GM19463 (cell line): ENCODE results near the gene DNAJB11.

Experiments used
- ATAC-seq: cut with Tn5 transposase; IDR thresholded peaks from one replicate; pipeline ENCODE4 v1.9.1; 2021; ENCODE audit warnings: mild to moderate bottlenecking, moderate library complexity; ENCODE audit not compliant: unreplicated experiment

The DNAJB11 gene

DNA sequence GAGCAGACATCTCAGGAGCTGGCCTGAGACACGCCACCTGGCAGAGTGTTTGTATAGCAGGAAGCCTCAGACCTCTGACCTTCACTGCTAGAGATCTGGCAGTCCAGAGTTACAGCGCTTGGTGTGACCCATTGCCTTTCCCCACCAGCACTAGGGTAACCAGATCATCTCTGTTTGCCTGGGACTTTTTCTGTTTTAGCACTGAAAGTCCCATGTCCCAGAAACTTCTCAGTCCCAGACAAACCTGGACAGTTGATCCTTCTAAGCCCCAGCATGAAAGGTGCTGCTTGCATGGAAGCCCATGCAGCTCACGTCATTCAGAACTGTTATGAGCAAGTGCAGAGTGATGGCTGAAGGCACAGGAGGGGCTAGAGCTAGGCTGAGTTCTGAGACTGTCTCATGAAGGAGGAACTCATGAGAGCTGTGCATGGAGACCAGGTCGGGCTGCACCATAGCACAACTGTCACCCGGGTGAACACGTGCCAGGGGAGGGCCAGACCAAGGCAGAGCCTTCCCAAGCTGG is 24.1 kb downstream of the DNAJB11 start:
- ATAC-seq, result no peak

- no peak for ATAC-seq
Observed at GRCh38 chr3:186596568-186597287, 26.2 kb downstream of the DNAJB11 start.

DNA sequence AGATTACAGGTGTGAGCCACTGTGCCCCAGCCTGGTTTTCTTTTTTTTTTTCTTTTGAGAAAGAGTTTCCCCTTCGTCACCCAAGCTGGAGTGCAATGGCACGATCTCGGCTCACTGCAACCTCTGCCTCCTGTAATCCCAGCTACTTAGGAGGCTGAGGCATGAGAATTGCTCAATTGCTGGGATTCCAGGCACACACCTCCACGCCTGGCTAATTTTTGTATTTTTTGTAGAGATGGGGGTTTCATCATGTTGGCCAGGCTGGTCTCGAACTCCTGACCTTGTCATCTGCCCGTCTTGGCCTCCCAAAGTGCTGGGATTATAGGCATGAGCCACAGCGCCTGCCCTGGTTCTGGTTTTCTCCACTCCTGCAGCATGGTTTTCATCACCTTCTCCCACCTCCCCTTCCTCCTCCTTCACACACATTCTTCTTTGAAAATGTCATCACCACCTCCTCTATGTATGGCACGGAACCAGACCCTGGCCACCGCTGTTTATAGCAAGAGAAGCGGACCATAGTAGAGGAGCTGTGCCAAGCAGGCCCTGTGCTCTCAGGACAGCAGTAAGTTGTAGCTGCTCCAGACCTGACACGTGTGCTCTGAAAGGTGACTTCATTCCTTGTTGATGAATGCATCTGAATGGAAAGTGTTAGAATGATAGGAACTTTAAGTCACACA is 27.7 kb downstream of the DNAJB11 start:
- ATAC-seq, result no peak

DNA sequence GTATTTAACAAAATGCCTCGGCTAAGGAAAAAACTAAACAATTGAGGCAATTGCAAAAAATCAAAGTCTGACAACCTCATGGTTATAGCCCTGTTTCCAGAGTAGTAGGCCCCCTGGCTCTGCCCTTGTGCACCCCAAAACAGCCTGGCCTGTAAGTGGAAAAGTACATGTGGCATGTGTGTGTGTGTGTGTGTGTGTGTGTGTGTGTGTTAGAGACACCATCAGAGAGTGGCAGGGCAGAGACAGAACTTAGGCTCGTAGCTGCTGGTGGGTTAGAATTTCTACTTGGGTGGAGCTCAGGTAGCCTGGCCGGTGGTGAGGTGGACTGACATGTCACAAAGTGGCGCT is 28.2 kb downstream of the DNAJB11 start:
- no peak for ATAC-seq

GRCh38 chr3:186599142-186599784 is 28.7 kb downstream of the DNAJB11 start:
- ATAC-seq, result no peak

DNA sequence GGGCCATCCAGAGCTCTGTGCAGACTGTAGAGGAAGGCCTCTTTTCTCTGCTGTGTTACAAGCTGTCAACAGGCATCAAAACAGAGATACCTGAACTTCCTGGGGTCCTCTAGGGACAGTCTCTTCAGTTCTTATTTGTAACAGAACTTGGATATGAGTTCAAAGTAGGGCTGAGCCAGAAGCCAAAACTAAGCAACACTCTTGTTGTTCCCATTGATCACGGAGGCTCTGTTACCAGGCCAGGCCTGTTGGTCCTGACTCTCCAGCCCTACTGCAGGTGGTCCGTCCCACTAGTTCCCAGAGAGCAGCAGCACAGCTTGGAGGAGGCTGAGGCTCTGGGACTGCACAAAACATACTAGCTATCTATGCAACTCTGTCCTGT is 29.3 kb downstream of the DNAJB11 start:
- ATAC-seq, result no peak

DNA sequence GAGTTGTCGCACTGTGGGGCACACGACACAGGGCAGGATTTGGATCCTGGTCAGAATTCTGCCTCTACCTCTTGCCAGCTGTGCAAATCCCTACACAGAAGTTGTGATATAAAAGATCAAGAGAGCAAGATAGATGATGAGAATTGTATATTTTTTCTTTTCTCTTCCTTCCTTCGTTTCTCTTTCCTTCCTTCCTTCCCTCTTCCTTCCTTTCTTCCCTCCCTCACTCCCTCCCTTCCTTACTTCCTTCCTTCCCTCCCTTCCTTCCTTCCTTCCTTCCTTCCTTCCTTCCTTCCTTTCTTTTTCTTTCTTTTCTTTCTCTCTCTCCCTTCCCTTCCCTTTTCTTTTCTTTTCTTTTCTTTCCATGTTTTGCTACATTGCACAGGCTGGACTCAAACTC is 30.4 kb downstream of the DNAJB11 start:
- ATAC-seq, result no peak

- ATAC-seq, result no peak
Observed at GRCh38 chr3:186603159-186603558, 32.6 kb downstream of the DNAJB11 start.

- no peak for ATAC-seq
Observed at GRCh38 chr3:186605078-186605477, 34.6 kb downstream of the DNAJB11 start.

DNA sequence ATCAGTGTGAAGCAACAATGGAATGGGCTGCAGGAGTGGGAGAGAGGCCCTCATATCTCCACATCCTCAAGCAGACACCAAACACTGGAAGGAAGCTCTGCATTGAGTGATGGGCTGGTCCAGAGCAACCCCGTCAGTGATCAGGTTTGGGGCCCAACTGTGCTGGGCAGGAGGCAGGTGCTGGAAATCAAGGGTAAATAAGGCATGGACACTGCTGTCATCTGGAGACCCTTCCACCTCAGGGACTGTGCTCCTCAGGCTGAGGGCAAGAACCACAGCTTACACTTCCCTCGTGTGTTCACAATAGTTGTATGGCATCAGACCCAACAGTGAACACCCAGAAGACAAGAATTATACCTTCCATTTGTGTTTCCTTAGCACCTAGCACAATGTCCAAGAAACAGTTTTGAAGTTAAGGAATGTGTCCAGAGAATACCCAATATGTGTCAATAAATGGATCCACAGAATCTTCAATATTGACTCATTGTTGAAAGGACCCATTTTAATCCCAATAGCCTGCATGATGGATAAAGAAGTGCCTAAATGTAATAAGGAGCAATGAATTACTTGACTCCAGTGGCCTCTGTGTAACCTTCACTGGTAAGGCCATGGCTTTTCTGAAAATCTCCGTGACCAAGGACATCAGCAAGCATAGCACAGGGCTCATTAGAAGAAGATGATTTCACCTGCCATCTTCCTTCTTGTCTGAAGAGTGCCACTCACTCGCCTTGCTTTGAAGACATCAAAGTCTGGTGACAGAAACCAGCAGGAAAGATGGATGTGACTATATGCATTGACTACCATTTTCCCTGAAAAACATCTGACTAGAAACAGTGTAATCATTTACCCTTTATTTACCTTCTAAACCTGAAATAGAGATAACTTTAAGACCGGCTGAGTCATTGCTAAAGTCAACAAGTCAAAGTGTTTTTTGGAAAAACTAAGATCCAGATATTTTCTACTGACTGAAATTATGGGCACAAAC is 35.3 kb downstream of the DNAJB11 start:
- no peak for ATAC-seq

- no peak for ATAC-seq
Observed at GRCh38 chr3:186608624-186609215, 38.2 kb downstream of the DNAJB11 start.

DNA sequence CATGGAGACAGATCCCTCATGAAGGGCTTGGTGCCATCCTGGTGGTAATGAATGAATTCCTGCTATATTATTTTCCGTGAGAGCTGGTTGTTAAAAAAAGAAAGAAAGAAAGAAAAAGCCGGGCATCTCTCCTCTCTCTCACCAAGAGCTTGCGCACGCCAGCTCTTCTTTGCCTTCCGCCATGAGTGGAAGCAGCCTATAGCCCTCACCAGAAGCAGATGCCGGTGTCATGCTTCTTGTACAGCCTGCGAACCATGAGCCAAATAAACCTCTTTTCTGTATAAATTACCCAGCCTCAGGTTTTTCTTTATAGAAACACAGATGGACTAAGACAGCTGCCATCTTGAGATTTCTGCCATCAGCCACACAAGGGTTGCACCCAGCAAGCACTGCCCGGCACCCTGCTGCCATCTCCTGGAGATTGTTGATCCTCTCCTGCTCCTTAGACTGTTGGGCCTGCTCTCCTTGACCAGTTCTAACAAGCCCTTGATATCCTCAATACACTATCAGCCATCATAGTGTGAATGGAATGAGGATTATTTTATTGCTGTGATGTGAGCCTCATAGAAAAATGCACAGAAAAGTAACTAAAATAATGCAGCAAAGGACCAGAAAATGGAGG is 38.8 kb downstream of the DNAJB11 start:
- ATAC-seq, result no peak

- ATAC-seq, result no peak
Observed at GRCh38 chr3:186612065-186612464, 41.5 kb downstream of the DNAJB11 start.

- ATAC-seq, result no peak
Observed at GRCh38 chr3:186612721-186613636, 42.5 kb downstream of the DNAJB11 start, which contains the start of gene AHSG. Gene AHSG, plus strand, starts transcription at chr3:186613060. Its CDS starts 82 bp downstream, at chr3:186613142.

DNA sequence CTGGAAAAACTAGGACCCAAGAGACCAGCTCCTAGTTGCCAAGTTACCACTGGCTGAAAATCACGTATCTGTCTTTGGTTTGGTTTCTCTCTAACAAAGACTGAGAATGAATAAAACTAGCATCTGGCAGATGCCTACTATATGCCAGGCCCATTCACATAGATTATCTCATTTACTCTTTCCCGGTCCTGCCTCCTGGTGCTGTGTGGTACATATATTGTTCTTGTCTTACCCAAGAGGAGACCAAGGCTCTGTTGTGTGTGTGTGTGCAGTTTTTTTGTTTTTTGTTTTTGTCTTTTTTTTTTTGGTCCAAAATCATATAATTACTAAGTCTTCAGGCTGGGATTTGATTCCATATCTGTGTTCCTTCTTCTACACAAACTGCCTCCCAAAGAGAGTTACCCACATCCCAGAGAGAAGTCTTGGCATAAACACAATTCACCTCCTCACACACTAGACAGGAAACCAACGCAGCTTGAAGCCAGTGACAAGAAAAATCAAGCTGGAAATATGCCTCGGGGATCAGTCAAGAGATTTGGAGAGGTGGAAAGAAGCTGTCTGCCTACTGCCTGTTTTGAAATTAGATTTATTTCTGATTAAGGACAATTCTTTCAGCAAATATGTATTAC is 43.2 kb downstream of the DNAJB11 start:
- ATAC-seq, result no peak

DNA sequence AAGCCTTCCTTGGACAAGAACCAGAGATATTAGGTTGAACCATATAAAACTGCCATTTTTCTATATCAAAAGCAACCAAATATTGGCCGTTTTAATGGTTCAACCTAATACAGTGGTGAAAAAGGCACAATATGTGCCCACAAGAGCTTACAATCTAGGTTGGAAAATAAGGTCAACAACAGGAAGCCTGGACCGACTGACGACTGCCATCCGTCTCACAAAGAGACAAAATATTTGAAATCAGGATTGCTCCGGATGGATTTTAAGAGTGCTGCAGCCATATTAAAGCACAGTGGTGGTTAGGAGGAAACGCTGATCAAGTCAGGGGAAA is 43.7 kb downstream of the DNAJB11 start:
- ATAC-seq, result no peak

DNA sequence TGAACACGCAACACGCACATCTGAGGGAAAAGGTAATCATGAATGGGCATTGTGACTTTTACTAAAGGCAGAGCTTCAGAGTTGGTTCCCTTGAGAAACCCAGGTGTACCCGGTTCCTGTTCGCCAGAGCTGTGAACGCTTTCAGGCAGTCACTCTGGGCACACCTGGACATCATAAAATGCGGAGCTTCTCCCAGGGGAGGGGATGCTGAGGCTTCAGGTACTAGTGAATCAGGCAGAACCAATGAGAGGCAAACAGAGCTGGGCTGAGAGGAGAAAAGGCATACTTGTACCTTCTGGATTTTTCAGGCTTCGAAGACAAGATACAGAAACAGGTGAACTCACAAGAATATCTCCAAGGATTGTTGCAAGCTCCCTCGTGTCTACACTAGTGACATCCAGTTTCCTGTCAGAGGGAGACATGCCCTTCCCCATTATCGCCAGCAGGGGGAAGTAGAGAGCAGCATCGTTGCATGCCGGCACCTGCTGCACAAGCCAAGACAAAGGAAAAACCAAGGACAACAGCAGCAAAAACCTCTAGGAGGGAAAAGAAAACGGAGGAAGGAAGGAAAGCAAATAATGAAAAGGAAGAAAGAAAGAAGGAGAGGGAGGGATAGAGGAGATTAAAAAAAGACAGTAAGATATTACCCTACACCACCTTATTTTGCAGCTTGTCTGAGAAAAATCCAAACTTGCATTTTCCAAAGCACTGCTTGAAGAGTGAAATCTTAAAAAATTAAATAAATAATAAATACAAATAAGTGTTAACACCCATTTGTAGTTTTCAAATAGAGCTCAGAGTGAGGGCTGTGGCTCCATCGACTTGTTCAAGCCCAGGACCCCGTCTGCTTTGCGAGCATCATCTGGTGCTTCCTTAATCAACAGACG is 44.3 kb downstream of the DNAJB11 start:
- no peak for ATAC-seq

- no peak for ATAC-seq
Observed at GRCh38 chr3:186616299-186616617, 45.7 kb downstream of the DNAJB11 start.
